SK-N-SH treated with all-trans-retinoic acid at 6 μM for 48 hours (cell line): Measurements from ENCODE around the gene NEK7.

Experiments
- ATAC-seq: fragments of 200-7000 bp; cut with Tn5 transposase; 3 replicates; pipeline ENCODE4 v1.9.1; 2020; ENCODE audit warnings: mild to moderate bottlenecking, moderate library complexity
- ARNTL ChIP-seq: fragments of 450-650 bp; formaldehyde crosslinking; IDR thresholded peaks from 2 replicates; pipeline ENCODE4 v1.5.0; 2020; ENCODE audit warnings: low read depth, mild to moderate bottlenecking, moderate library complexity, borderline replicate concordance
- BACH2 ChIP-seq: fragments of 250-450 bp; sonication (Bioruptor Pico); IDR thresholded peaks from 2 replicates; pipeline ENCODE4 v1.9.0; 2021; ENCODE audit warnings: mild to moderate bottlenecking, borderline replicate concordance
- CREB5 ChIP-seq: fragments of 250-450 bp; sonication (Bioruptor Pico); IDR thresholded peaks from 2 replicates; pipeline ENCODE4 v1.5.1; 2020; ENCODE audit warnings: low read depth, mild to moderate bottlenecking, moderate library complexity
- CSDC2 ChIP-seq: fragments of 250-450 bp; sonication (Bioruptor Pico); IDR thresholded peaks from 2 replicates; pipeline ENCODE4 v1.5.0; 2020; ENCODE audit warnings: mild to moderate bottlenecking, moderate library complexity
- CSRNP3 ChIP-seq: fragments of 250-450 bp; sonication (Bioruptor Pico); IDR thresholded peaks from 2 replicates; pipeline ENCODE4 v1.5.1; 2021; ENCODE audit warnings: mild to moderate bottlenecking, moderate library complexity
- ESRRG ChIP-seq: fragments of 250-450 bp; sonication (Bioruptor Pico); IDR thresholded peaks from 2 replicates; pipeline ENCODE4 v1.6.1; 2021; ENCODE audit warnings: mild to moderate bottlenecking
- OSR1 ChIP-seq: fragments of 250-450 bp; sonication (Bioruptor Pico); IDR thresholded peaks from 2 replicates; pipeline ENCODE4 v1.8.0; 2022; ENCODE audit warnings: moderate library complexity, mild to moderate bottlenecking, inconsistent platforms
- PATZ1 ChIP-seq: fragments of 250-450 bp; sonication (Bioruptor Pico); IDR thresholded peaks from 2 replicates; pipeline ENCODE4 v1.8.0; 2020; ENCODE audit warnings: mild to moderate bottlenecking, moderate library complexity, borderline replicate concordance
- POU6F1 ChIP-seq: fragments of 250-450 bp; sonication (Bioruptor Pico); IDR thresholded peaks from 2 replicates; pipeline ENCODE4 v1.8.0; 2021; ENCODE audit warnings: low read depth, mild to moderate bottlenecking, moderate library complexity, borderline replicate concordance
- PPARA ChIP-seq: fragments of 250-450 bp; sonication (Bioruptor Pico); IDR thresholded peaks from 2 replicates; pipeline ENCODE4 v1.5.0; 2020; ENCODE audit warnings: mild to moderate bottlenecking, borderline replicate concordance
- RARB ChIP-seq: fragments of 250-450 bp; sonication (Bioruptor Pico); IDR thresholded peaks from 2 replicates; pipeline ENCODE4 v1.8.0; 2021; ENCODE audit warnings: mild to moderate bottlenecking, moderate library complexity
- SNAI2 ChIP-seq: fragments of 250-450 bp; sonication (Bioruptor Pico); IDR thresholded peaks from 2 replicates; pipeline ENCODE4 v1.5.0; 2020; ENCODE audit warnings: mild to moderate bottlenecking, moderate library complexity
- TCF4 ChIP-seq: fragments of 250-450 bp; sonication (Bioruptor Pico); IDR thresholded peaks from 2 replicates; pipeline ENCODE4 v1.8.0; 2021; ENCODE audit warnings: mild to moderate bottlenecking, moderate library complexity, borderline replicate concordance
- TOX ChIP-seq: fragments of 250-450 bp; sonication (Bioruptor Pico); IDR thresholded peaks from 2 replicates; pipeline ENCODE4 v1.8.0; 2021; ENCODE audit warnings: mild to moderate bottlenecking, moderate library complexity, borderline replicate concordance
- TSHZ2 ChIP-seq: fragments of 250-450 bp; sonication (Bioruptor Pico); IDR thresholded peaks from 2 replicates; pipeline ENCODE4 v1.5.0; 2020; ENCODE audit warnings: mild to moderate bottlenecking, moderate library complexity
- ZFP3 ChIP-seq: fragments of 250-450 bp; sonication (Bioruptor Pico); IDR thresholded peaks from 2 replicates; pipeline ENCODE4 v1.5.0; 2020; ENCODE audit warnings: mild to moderate bottlenecking, moderate library complexity
- ZFP30 ChIP-seq: fragments of 450-650 bp; formaldehyde crosslinking; IDR thresholded peaks from 2 replicates; pipeline ENCODE4 v1.5.0; 2022; ENCODE audit warnings: mild to moderate bottlenecking, moderate library complexity
- ZNF565 ChIP-seq: fragments of 450-650 bp; formaldehyde crosslinking; conservative IDR thresholded peaks from 2 replicates; pipeline ENCODE4 v1.5.0; 2020; ENCODE audit warnings: low read depth, mild to moderate bottlenecking, moderate library complexity
- ZNF70 ChIP-seq: fragments of 450-650 bp; formaldehyde crosslinking; IDR thresholded peaks from 2 replicates; pipeline ENCODE4 v1.5.0; 2020; ENCODE audit warnings: mild to moderate bottlenecking, moderate library complexity
- ZNF8 ChIP-seq: fragments of 450-650 bp; formaldehyde crosslinking; IDR thresholded peaks from 2 replicates; pipeline ENCODE4 v1.5.0; 2020; ENCODE audit warnings: mild to moderate bottlenecking, moderate library complexity

The NEK7 gene

GRCh38 chr1:198178615-198179014 lies 21.8 kb downstream of the NEK7 start (continued):
- TF ChIP-seq OSR1 (CRISPR knock-in tag) (no peak), ZNF70 (CRISPR knock-in tag) (no peak), TCF4 (CRISPR knock-in tag) (no peak), BACH2 (CRISPR knock-in tag) (no peak), POU6F1 (CRISPR knock-in tag) (no peak), ZFP3 (no peak), ESRRG (CRISPR knock-in tag) (no peak)
- TF ChIP-seq, all 23 proteins: peak for 0

GRCh38 chr1:198179556-198179981 lies 22.8 kb downstream of the NEK7 start:
- TF ChIP-seq ARNTL (CRISPR knock-in tag) (no peak), ZFP30 (CRISPR knock-in tag) (no peak), PPARA (no peak), TSHZ2 (no peak), ESRRG (CRISPR knock-in tag) (no peak), ZNF8 (no peak)
- peak; percentile 54 for ATAC-seq

- ATAC-seq, result no peak
- no peak for TF ChIP-seq CSDC2
- no peak for TF ChIP-seq ZNF8
- TF ChIP-seq POU6F1 (CRISPR knock-in tag), result no peak
- TF ChIP-seq ZFP30 (CRISPR knock-in tag), result no peak
- no peak for TF ChIP-seq CREB5
- no peak for TF ChIP-seq CSRNP3 (CRISPR knock-in tag)
- TF ChIP-seq RARB (CRISPR knock-in tag), result no peak
- TF ChIP-seq ZNF565 (CRISPR knock-in tag), result no peak
- no peak for TF ChIP-seq TSHZ2
- TF ChIP-seq TCF4 (CRISPR knock-in tag), result no peak
- no peak for TF ChIP-seq ZFP3
- TF ChIP-seq OSR1 (CRISPR knock-in tag), result no peak
- TF ChIP-seq ZNF70 (CRISPR knock-in tag), result no peak
- no peak for TF ChIP-seq SNAI2 (CRISPR knock-in tag)
- TF ChIP-seq PATZ1 (CRISPR knock-in tag), result no peak
- TF ChIP-seq PPARA, result no peak
- no peak for TF ChIP-seq BACH2 (CRISPR knock-in tag)
- TF ChIP-seq TOX (CRISPR knock-in tag), result no peak
These were observed 26.8 kb downstream of the NEK7 start for GRCh38 chr1:198183605-198184004.
